ENCODE measurements around the gene MYO1E.
A peak's percentile ranks its signal among the peaks of the same experiment; 100 is the strongest.

Gene MYO1E

DNA sequence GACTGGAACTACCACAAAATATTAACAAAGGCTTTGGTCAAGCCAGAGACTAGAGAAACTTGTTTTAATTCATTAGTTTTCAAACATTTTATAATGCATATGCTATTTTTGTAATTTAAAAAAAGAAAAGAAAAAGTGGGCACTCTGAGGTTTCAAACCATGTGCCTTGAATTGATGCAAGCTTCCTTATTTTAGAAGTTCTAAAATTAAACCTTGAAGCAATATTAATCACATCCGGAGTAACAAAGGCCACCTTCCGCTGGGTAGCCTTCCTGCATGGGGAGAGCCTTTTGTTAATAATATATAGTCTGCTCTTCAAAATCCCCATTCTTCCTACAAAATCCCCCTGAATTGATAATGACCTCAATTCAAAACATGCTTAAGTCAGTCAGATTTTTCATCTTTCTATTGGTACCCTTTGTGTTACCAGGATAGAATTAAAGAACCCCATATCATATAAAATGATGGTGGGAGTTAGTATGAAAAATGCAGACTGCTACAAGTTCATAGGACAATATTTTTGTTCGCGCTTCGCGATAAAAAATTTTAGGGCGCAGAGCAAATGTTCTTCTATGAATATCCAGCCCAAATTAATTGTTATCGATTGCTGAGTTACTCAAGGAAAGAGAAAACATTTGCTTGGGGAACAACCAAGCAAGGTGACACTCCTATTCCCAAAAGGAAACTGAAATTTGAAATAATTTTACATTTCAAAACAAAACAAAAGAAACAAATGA is 135.4 kb downstream of the MYO1E start:
- DNase-seq = no peak

DNA sequence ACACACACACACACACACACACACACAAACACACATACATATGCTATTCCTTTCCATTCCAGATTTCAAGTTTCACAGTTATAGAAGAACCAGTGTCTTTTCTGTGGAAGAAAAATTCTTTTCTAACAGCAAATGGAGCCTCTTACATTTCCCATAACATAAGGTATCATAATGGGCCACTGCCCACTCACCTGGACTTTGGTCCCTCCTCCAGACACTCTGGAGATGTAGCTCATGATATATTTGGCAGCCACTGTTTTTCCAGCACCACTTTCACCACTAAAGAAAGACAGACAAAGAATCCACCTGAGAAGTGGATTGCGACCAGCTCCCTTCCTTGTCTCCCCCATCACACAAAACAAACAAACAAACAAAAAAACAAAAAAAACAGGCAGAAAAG is 136.3 kb downstream of the MYO1E start:
- no peak for DNase-seq

DNA sequence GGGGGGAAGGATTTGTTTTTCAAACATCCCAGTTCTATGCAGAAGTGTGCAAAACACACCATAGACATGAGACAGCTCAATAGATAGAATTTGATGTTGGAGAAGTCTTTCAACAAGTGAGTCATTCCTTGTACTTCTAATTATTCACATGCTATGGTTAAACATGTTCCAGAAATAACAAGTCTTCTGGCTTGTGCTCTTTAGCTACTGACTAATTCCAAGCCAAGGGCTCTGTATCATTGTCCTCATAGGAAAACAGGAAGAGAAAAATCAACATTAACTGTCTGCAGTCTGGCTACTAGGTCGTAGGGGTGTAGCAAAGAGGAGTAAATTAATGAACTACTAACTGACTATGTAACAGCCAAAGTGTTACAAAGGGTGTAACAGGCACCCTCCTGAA is 140.2 kb downstream of the MYO1E start:
- no peak for DNase-seq

DNA sequence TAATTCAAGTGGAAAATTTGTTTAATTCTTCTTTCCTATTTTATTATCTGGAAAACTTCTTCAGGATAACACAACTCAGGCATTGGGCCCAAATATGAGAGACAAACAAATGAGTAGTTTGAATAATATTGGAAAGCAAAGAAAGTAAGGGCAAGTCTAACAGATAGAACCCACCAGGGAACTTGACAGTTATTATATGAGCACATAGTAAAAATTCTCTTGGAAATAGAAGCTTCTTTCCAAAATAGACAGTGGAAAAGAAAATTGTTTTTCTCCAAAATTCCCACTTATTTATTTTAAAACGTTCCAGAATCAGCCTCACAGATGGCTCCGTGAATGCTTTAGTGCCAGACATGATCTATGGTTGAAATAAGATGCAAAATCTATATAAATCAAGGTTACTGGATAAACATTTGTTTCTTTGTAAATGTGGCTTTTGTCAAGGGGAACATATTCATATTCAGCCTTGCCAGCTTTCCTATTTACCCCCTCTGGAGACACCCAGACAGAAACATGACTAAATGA is 142.1 kb downstream of the MYO1E start:
- DNase-seq = no peak

DNA sequence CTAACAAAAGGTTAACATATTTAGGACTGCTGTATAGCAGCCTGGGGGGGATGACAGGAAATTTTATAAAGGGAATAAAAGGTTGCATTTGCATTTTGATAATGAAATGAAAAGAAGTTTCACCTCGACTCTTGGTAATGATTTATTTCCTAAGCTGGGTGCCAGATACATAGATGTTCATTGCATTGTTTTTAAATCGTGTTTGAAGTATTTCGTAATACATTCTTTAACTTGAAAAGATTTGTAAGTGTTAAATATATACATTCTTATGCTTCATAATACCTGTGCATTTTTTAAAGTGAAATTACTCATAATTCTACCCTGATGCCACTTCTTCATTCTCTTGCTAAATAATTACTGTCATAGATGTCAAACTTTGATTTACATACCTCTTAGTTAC is 143.2 kb downstream of the MYO1E start:
- DNase-seq = no peak

DNA sequence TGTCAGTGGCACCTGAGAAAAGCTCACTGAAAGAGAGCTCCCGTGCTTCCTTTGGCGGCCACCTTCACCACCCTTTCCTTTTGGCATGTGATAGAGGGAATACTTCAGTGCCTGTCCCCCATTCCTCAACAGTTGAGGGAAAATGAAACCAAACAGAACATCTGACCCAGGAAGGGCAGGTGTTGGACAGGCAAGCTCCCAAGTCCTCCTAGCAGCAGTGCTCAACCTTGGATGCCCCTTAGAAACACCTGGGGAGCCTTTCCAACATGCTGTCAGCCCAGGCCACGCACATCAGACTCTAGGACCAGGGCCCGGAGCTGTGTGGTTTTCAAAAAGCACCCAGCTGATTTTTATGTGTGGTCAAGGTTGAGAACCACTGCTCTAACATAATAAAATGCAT is 143.7 kb downstream of the MYO1E start:
- no peak for DNase-seq

DNA sequence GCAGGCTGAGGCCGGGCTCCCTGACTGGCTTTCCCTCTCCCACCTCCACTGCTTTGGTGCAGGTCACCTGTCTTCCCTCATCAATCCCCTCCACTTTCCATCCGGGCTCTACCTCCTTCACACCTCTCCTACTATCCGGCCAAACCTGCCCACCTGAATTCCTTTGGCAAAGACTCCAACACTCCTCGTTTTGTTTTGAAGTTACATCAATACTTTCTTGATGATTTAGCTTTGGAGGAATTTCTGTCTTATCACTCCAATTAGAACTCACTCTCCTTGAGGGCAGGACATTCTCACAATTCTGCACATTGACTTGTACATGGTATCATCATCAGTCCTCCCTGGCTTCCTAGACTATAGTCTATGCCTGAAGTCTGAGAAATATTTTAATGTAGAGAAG is 145.7 kb downstream of the MYO1E start:
- DNase-seq = no peak

DNA sequence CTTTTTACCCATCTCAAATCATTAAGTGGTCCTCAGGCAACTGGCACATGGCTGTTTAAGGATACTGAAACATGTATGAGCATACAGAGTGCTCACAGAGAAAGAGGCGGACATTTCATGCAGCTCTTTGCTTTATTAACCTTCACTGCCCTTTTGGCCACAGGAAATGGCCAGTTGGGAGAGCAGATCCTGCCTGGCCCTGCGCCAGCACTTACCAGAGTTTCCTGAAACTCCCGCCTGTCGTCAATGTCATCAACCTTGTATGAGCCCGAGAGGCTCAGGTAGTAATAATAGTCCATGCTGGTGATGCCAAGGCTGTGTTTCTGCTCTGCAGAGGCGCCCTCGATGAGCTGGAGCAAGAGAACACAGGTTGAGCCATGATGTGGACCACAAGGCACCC is 148.2 kb downstream of the MYO1E start:
- DNase-seq = no peak

DNA sequence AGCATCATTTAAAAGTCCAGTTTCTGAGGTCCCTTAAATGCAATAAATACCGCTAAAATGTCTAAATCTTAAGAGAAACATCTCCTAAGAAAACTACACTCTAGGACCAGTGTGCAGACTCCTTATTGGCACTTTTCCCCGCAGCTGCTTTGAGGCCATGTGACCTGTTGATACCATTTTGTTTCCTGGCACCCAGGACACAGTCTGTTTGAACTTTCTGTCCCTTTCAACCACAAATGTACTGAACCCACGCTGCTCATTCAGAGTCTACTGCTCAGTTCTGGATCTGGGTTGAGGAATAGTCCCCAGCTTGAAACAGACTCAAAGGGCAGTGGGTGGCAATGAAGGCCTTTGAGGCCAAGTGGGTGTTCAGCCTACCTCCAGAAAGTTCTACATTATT is 148.9 kb downstream of the MYO1E start:
- DNase-seq = peak in 1 of 56 donors; percentile 10

DNA sequence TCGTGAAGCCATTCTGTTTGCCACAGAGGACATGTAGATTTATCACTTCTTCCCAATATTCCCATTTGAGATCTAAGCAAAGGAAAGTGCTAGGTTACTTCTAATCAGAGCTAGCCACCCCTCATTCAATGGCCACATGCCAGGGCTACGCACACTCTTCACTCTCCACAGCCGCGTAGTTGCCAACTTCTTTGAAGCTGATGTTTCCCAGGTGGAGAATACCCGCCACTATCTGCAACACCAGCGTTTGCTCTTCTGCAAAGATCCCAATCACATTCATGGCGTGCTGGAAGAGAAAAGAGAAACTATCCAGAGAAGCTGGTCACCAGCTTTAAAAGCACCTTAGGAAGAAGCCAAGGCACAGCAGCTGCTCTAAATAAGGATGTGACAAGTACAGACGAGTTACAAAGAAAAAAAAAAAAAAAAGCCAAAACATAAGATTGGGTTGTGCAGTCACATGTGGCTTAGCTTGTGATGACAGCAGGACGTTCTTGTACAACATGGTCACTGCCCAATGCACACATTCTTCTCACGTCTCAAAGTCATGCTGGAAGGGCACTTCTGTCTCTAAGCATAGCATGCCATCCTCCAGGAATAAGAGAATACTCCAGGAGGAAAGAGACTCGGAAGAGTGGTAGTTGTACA is 149.6 kb downstream of the MYO1E start:
- DNase-seq = no peak

DNA sequence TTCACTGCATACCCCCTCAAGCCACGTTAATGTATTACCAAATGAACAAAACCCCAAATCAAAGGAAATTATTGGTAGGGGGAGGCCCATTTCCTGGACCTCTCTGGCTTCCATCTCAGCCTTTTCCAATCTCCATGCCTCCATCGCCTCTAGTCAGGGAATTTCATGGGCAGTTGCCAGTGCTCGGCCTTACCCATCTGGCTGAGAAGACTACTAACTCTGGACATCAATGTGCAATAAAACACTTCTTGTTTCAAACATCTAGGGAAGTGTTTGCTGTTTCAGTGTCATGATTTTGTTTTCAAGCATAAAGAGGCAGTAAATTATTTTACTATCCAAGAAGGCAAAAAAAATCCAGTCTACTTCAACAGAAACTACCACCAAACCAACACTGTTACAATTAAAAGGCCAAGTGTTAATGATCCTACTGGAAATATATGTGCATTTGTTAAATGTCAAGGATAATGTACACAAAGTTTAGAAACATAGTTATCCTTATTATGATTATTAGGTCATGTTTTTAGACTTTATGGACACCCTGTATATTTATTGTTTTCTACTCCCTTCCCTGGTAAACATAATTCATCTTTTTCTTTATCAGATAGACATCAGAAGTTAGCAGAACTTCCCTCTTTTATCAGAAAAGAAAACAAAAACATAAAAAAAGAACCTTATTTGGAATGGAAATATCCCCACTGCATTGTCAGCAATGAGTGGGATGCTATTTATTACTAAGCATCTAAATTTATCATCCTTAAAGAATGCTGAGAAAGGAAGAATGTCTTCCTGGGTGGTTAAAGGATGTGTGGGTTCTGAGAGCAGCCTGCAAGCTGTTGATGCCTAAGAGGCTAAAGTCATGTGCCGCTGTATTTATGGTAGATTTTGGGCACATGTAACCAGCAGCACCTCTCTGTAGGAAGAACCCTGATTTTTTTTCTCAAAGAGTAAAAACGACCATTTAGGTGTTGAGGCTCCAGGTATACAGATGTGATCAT is 150.9 kb downstream of the MYO1E start:
- DNase-seq = peak in 1 of 56 donors; percentile 8

DNA sequence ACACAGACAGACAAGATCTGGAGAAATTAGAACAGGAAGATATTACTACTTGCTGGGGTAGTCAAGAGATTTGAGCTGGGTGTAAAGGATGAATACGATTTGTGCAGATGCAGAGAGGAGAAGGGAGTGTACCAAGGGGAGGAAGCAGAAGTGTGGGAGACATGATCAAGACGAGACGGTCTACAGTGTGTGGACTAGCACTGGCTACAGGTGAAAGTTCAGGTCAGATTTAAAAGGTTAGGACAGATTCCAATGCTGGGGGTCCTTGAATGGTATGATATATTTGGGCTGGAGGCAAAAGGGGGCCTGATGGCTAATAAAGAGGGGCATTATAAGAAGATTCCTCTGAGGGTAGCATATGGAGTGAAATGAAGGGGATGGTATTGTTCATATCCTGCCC is 154.0 kb downstream of the MYO1E start:
- DNase-seq = no peak

DNA sequence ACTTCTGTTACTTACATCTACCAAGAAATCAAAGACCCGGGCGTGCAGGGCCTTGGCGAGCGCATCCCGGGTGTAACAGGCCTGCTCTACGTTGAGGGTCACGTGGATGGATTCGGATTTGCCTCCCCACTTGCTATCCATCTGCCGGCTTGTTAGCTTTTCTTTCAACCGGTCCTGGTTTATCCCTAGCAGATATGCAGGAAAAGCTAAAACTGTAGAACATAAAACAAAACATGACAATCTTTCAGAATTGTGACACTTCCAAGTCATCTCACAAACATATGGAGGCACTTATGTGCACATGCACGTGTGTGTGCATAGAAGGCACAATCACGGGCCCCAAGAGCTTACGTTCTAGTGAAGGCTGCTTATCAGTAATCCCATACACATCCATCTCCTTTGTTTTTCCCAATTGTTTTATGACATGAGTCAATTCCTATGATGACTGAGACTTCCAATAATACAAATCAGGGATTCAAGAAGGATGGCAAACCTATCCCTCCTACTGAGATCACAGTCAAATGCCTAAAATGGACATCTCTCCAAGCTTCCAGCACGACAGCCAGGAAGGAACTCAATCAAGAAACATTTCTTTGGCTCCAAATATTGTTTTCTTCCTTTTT is 154.7 kb downstream of the MYO1E start:
- no peak for DNase-seq

DNA sequence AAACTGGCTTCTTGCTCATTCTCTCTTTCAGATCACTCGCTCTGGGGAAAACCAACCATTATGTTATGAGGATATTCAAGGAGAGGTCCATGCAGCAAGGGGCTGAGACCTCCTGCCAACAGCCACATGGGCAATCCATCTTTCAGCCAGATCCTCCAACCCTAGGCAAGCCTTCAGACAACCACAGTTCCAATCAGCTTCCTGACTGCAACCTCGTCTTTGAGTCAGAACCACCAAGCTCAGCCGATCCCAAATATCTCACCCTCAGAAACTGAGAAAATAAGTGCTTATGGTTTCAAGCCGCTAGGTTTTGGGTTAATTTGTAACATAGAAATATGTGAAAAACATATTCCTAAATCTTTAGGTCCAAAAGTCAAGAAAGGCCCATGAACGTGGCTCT is 155.8 kb downstream of the MYO1E start:
- DNase-seq = no peak

DNA sequence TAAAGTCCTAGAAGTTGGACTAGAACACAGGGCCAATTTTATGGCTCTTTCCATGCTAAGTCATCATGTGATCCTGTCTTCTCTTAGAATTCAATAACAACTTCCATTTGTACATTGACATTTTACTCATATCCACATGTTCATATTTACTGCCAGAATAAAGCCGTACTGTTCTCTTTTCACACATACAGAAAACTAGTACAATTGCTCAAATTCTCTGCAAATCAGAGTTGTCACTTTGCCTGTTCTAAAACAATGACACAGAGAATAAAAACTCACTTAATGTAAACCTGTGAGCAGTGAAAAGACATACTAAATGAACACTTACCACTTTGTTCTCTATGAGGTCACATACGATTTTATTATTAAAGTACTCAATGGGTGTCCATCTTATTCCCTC is 162.5 kb downstream of the MYO1E start:
- DNase-seq = no peak

DNA sequence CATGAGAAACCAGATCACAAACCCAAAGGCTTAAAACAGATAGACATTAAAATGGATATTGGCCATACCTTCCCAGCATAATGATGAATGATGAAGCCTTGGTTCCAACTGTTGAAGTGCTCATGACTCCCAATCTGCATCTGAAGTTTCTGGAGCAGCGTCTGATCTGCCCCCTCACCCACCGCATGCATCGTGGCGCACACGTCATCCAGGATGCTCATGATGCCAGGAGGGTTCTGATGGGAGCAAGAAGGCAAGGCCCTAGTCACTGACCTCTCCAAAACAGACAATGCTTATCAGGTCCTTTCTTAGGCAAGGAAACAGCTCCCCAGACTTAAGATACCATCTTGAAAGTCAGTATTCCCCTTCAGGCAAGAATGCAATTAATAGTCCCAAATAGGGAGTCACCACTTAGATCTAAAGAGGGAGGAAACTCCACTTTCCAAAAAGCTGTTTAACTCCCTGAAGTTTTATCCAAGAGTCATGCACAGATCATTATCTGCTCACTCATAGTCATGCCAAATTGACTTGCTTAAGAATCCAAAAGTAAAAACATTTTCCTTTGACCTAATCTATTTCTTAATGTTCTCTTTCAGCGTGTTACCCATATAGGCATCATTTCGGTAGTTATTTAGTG is 163.9 kb downstream of the MYO1E start:
- no peak for DNase-seq

DNA sequence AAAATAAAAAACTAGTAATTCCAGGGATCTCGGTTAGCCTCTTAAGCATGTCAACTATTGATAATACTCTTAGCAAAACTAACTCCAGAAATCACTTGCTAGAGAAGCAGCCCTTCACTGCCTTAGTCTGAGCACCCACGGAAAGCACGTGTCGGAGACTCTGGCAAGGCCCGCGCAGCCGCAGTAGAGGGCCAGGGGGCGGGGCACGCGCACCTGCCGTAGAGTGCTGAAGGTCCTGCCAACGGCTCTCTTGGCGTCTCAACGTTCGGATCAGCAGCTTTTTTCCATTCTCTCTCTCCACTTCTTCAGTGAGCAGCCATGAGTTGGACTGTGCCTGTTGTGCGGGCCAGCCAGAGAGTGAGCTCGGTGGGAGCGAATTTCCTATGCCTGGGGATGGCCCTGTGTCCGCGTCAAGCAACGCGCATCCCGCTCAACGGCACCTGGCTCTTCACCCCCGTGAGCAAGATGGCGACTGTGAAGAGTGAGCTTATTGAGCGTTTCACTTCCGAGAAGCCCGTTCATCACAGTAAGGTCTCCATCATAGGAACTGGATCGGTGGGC is 166.0 kb downstream of the MYO1E start, which contains the start of gene LDHAL6B:
Gene LDHAL6B, plus strand, starts transcription at position 221 of the 561 bp plus-strand sequence. Its CDS starts 98 bp downstream, at position 319.
- no peak for DNase-seq

DNA sequence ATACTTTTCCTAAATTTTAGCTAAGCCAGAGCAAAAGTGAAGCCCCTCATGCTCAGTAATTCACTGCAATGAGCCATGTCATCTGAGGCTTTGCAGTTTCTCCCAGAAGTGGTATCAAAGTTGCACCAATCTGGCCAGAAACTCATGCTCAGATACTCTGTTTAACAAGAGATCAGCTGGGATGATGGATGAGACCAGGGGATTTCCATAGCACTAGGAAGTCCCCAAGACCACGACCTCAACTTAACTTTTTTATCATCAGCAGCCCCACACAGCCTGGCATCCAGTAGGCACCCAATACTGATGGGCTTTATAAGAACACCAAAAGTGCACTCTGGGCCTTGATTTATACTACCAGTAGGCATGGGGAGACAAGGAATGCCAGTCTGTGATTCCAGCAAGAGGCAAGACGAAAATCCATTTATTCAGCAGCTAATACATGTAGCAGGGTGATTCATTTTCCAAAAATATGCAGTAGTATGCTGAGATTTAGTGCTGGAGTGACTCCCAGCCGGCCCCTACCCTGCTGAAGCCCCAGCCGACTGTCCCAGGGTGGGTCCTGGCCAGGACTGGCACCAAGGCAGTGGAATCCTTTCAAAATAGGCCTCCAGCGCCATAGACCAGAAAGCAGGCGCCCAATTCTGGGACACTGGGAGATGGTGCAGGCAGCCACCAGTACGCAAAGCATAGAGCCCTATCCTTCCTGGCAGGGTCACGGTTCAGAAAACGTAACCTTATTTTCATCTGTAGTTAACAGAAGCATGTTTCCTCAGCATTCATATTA is 166.6 kb downstream of the MYO1E start:
- no peak for DNase-seq

DNA sequence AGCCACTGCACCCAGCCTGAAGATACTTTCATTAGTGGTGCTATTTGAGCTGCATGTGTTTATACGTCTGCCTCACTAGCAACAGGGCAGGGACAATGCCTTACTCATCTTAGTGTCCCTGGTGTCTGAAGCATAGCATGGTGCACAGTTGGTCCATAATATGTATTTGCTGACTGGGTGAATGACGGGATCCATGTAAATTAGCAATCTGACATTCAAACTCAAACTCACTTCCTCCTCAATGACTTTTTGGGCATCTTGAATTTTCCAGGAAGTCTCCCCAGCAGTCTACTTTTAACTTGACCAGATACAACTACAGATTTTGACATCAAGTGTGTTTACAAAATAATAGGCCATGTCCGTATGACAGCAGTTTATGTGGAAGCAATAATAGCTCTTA is 169.0 kb downstream of the MYO1E start:
- DNase-seq = no peak

DNA sequence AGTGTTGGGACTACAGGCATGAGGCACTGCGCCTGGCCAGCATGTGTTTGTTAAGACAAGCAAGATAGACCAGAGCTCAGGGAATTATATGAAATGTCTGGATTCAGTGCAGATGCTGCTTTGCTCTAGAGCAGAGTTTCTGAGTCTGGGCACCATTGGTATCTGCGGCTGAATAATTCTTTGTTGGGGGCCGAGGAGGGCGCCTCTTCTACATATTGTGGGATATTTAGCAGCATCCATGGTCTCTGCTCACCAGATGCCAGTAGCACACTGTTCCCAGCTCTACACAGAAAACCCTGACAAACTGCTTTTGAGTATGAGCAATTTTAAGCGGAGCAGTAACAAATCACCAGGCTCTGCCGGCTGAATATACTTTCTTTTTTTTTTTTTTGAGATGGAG is 169.7 kb downstream of the MYO1E start:
- peak in 9 of 56 donors; percentile 4 to 18 (median 10) for DNase-seq
